HepG2 (cell line): Measurements from ENCODE around the gene DHRS13. TPM values are rescaled to one million over a fixed set of nuclear protein-coding genes. Genes with fewer than 3 reads are reported as not detected.
A peak's percentile ranks its signal among the peaks of the same experiment; 100 is the strongest.

Source experiments
- DMAP1 ChIP-seq: IDR thresholded peaks from 2 replicates; pipeline ENCODE4 v1.6.1; 2016
- MAX ChIP-seq: IDR thresholded peaks from 2 replicates; pipeline ENCODE4 v1.6.1; 2012; ENCODE audit warnings: inconsistent platforms
- MED1 ChIP-seq: sonication (generic); formaldehyde crosslinking; IDR thresholded peaks from 2 replicates; pipeline ENCODE4 v1.4.0; 2020; ENCODE audit warnings: missing genetic modification reagents
- NR2C2 ChIP-seq: sonication (generic); formaldehyde crosslinking; IDR thresholded peaks from 2 replicates; pipeline ENCODE4 v1.4.0; 2020; ENCODE audit warnings: missing genetic modification reagents, mild to moderate bottlenecking, moderate library complexity, borderline replicate concordance
- PBX3 ChIP-seq: sonication (generic); formaldehyde crosslinking; IDR thresholded peaks from 2 replicates; pipeline ENCODE4 v1.8.1; 2023; ENCODE audit warnings: missing genetic modification reagents, inconsistent platforms, borderline replicate concordance
- RBAK ChIP-seq: sonication (generic); formaldehyde crosslinking; IDR thresholded peaks from 2 replicates; pipeline ENCODE4 v1.5.1; 2020; ENCODE audit warnings: mild to moderate bottlenecking, missing genetic modification reagents
- SMYD3 ChIP-seq: sonication (generic); formaldehyde crosslinking; IDR thresholded peaks from 2 replicates; pipeline ENCODE4 v1.8.1; 2023; ENCODE audit warnings: mild to moderate bottlenecking, missing genetic modification reagents
- TAF1 ChIP-seq: sonication (generic); formaldehyde crosslinking; IDR thresholded peaks from 2 replicates; pipeline ENCODE4 v1.4.0; 2020; ENCODE audit warnings: missing genetic modification reagents
- ZNF343 ChIP-seq: sonication (generic); formaldehyde crosslinking; IDR thresholded peaks from 2 replicates; pipeline ENCODE4 v1.4.0; 2020; ENCODE audit warnings: mild to moderate bottlenecking, missing genetic modification reagents
- ZNF382 ChIP-seq: sonication (generic); formaldehyde crosslinking; IDR thresholded peaks from 2 replicates; pipeline ENCODE4 v1.5.0; 2020; ENCODE audit warnings: missing genetic modification reagents, mild to moderate bottlenecking, borderline replicate concordance
- ZNF44 ChIP-seq: sonication (generic); formaldehyde crosslinking; IDR thresholded peaks from 2 replicates; pipeline ENCODE4 v1.5.1; 2020; ENCODE audit warnings: mild to moderate bottlenecking, missing genetic modification reagents
- ZNF510 ChIP-seq: sonication (generic); formaldehyde crosslinking; IDR thresholded peaks from 2 replicates; pipeline ENCODE4 v1.4.0; 2020; ENCODE audit warnings: low read depth, mild to moderate bottlenecking, missing genetic modification reagents
- ZNF567 ChIP-seq: sonication (generic); formaldehyde crosslinking; IDR thresholded peaks from 2 replicates; pipeline ENCODE4 v1.8.1; 2023; ENCODE audit warnings: mild to moderate bottlenecking, missing genetic modification reagents, borderline replicate concordance
- ZNF788 ChIP-seq: sonication (generic); formaldehyde crosslinking; IDR thresholded peaks from 2 replicates; pipeline ENCODE4 v1.5.0; 2020; ENCODE audit warnings: mild to moderate bottlenecking, missing genetic modification reagents, borderline replicate concordance
- polyA plus RNA-seq, 8 experiments: library from polyadenylated mRNA; depleted of rRNA in 3 of 8; stranded (reverse) in 7 of 8; unstranded in 1 of 8; fragments of >200 nt; fragmentation: Illumina TruSeq in 4 of 8; extraction: Trizol in 4 of 8; gene quantifications; 2 replicates each; pipeline versions ENCODE4 v1.2.1 to v1.2.3, GENCODE V29; 2011 to 2016; ENCODE audit warnings: low read depth in 4 of 8, missing spikeins in 1 of 8, mixed read lengths in 1 of 8; ENCODE audit not compliant: insufficient read depth in 1 of 8
- total RNA-seq, 5 experiments: library from RNA; depleted of rRNA; stranded (reverse); fragments of >200 nt; fragmentation: Illumina TruSeq; extraction: Trizol; gene quantifications; 2 replicates each; pipeline ENCODE4 v1.2.3, GENCODE V29; 2016; ENCODE audit warnings: low read depth in 1 of 5
- TF ChIP-seq, protein P1 (sequence below), 2 experiments: sonication (generic) in 1 of 2; formaldehyde crosslinking in 1 of 2; IDR thresholded peaks; 2 replicates each; pipeline versions ENCODE4 v1.4.0 to v1.6.1; 2016 to 2020; ENCODE audit warnings: borderline replicate concordance in 1 of 2, low read depth in 1 of 2, mild to moderate bottlenecking in 1 of 2, missing genetic modification reagents in 1 of 2
- TF ChIP-seq, protein P2 (sequence below): sonication (generic); formaldehyde crosslinking; conservative IDR thresholded peaks from 2 replicates; pipeline ENCODE4 v1.4.0; 2020; ENCODE audit warnings: mild to moderate bottlenecking, missing genetic modification reagents, moderate library complexity

Gene DHRS13
- total and polyA plus RNA-seq, 2 of the 13 experiments (the other 11 are each of a cell fraction or from before 2014, with no cell fraction given): 11.8 to 12.6 TPM

GRCh38 chr17:28948873-28949184 is 46.0 kb upstream of the DHRS13 start (continued):
- TF ChIP-seq, protein P1, sequence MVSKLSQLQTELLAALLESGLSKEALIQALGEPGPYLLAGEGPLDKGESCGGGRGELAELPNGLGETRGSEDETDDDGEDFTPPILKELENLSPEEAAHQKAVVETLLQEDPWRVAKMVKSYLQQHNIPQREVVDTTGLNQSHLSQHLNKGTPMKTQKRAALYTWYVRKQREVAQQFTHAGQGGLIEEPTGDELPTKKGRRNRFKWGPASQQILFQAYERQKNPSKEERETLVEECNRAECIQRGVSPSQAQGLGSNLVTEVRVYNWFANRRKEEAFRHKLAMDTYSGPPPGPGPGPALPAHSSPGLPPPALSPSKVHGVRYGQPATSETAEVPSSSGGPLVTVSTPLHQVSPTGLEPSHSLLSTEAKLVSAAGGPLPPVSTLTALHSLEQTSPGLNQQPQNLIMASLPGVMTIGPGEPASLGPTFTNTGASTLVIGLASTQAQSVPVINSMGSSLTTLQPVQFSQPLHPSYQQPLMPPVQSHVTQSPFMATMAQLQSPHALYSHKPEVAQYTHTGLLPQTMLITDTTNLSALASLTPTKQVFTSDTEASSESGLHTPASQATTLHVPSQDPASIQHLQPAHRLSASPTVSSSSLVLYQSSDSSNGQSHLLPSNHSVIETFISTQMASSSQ (IDR thresholded peaks at IDR 0.05; ENCODE audit: low read depth): no peak
- TF ChIP-seq, protein P1 (CRISPR knock-in tag; IDR thresholded peaks at IDR 0.05; ENCODE audit: borderline replicate concordance): 0 out of 2 replicates have a peak, but pooled peaks have one; percentile 18
- TF ChIP-seq ZNF510 (CRISPR knock-in tag) (0 out of 2 replicates have a peak, but pooled peaks have one; percentile 52), ZNF44 (CRISPR knock-in tag) (0 out of 2 replicates have a peak, but pooled peaks have one; percentile 12), ZNF382 (CRISPR knock-in tag) (no peak), SMYD3 (CRISPR knock-in tag) (0 out of 2 replicates have a peak, but pooled peaks have one; percentile 22), ZNF567 (CRISPR knock-in tag) (no peak), MED1 (CRISPR knock-in tag) (0 out of 2 replicates have a peak, but pooled peaks have one; percentile 26), ZNF343 (CRISPR knock-in tag) (0 out of 2 replicates have a peak, but pooled peaks have one; percentile 57), MAX (no peak), NR2C2 (CRISPR knock-in tag) (0 out of 2 replicates have a peak, but pooled peaks have one; percentile 27), ZNF788 (peak; percentile 31; the same call in 1 of the 2 replicates), PBX3 (no peak), TAF1 (CRISPR knock-in tag) (0 out of 2 replicates have a peak, but pooled peaks have one; percentile 6), RBAK (no peak), DMAP1 (CRISPR knock-in tag) (no peak)
- TF ChIP-seq, protein P2, sequence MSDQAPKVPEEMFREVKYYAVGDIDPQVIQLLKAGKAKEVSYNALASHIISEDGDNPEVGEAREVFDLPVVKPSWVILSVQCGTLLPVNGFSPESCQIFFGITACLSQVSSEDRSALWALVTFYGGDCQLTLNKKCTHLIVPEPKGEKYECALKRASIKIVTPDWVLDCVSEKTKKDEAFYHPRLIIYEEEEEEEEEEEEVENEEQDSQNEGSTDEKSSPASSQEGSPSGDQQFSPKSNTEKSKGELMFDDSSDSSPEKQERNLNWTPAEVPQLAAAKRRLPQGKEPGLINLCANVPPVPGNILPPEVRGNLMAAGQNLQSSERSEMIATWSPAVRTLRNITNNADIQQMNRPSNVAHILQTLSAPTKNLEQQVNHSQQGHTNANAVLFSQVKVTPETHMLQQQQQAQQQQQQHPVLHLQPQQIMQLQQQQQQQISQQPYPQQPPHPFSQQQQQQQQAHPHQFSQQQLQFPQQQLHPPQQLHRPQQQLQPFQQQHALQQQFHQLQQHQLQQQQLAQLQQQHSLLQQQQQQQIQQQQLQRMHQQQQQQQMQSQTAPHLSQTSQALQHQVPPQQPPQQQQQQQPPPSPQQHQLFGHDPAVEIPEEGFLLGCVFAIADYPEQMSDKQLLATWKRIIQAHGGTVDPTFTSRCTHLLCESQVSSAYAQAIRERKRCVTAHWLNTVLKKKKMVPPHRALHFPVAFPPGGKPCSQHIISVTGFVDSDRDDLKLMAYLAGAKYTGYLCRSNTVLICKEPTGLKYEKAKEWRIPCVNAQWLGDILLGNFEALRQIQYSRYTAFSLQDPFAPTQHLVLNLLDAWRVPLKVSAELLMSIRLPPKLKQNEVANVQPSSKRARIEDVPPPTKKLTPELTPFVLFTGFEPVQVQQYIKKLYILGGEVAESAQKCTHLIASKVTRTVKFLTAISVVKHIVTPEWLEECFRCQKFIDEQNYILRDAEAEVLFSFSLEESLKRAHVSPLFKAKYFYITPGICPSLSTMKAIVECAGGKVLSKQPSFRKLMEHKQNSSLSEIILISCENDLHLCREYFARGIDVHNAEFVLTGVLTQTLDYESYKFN (CRISPR knock-in tag): 0 out of 2 replicates have a peak, but pooled peaks have one; percentile 17
